KMS-11 (cell line): ENCODE data around the gene ADAMTS12.

Experiments used
- H2AFZ ChIP-seq: fragments of 200-600 bp; sonication (generic); 2 replicates; pipeline ENCODE4 v1.6.1; 2016; ENCODE audit warnings: antibody characterized with exemption, mixed run types, low read depth
- H3K27ac ChIP-seq: fragments of 200-600 bp; sonication (generic); 2 replicates; pipeline ENCODE4 v1.6.1; 2016; ENCODE audit warnings: mild to moderate bottlenecking, mixed run types
- H3K27me3 ChIP-seq: fragments of 200-600 bp; sonication (generic); 2 replicates; pipeline ENCODE4 v1.6.1; 2017; ENCODE audit warnings: mild to moderate bottlenecking, low read depth, mixed run types, moderate library complexity; ENCODE audit not compliant: insufficient read depth
- H3K36me3 ChIP-seq: fragments of 200-600 bp; sonication (generic); 2 replicates; pipeline ENCODE4 v1.6.1; 2017; ENCODE audit warnings: mild to moderate bottlenecking, mixed run types; ENCODE audit not compliant: insufficient read depth
- H3K4me1 ChIP-seq: fragments of 200-600 bp; sonication (generic); 2 replicates; pipeline ENCODE4 v1.6.1; 2016; ENCODE audit warnings: mild to moderate bottlenecking, low read depth, mixed run types; ENCODE audit not compliant: poor library complexity, severe bottlenecking
- H3K4me2 ChIP-seq: fragments of 200-600 bp; sonication (generic); 2 replicates; pipeline ENCODE4 v1.7.0; 2016; ENCODE audit warnings: mild to moderate bottlenecking, mixed run types
- H3K4me3 ChIP-seq: fragments of 200-600 bp; sonication (generic); IDR thresholded peaks from 2 replicates; pipeline ENCODE4 v1.6.1; 2017; ENCODE audit warnings: low read depth, low read length, mixed read lengths; ENCODE audit not compliant: insufficient read depth
- H3K79me2 ChIP-seq: fragments of 200-600 bp; sonication (generic); 2 replicates; pipeline ENCODE4 v1.6.1; 2016; ENCODE audit warnings: low read depth, mixed run types; ENCODE audit not compliant: insufficient read depth
- H3K9ac ChIP-seq: fragments of 200-600 bp; sonication (generic); 2 replicates; pipeline ENCODE4 v1.6.1; 2016; ENCODE audit warnings: mild to moderate bottlenecking, mixed run types
- H4K20me1 ChIP-seq: fragments of 200-600 bp; sonication (generic); 2 replicates; pipeline ENCODE4 v1.6.1; 2016; ENCODE audit warnings: mild to moderate bottlenecking, mixed run types; ENCODE audit not compliant: insufficient read depth
- TF ChIP-seq, protein P1 (sequence below): fragments of 200-600 bp; sonication (generic); conservative IDR thresholded peaks from 2 replicates; pipeline ENCODE4 v1.6.1; 2017; ENCODE audit warnings: low read depth, mild to moderate bottlenecking, antibody characterized with exemption, low read length, moderate library complexity, mixed read lengths

The ADAMTS12 gene

GRCh38 chr5:33938881-33939280 is 47.1 kb upstream of the ADAMTS12 start:
- Histone ChIP-seq H2AFZ (no peak overlapping the region), H3K9ac (no peak overlapping the region), H3K79me2 (no peaks in the 10 kb centered on the region), H3K27ac (no peak overlapping the region), H3K4me1 (no peaks in the 10 kb centered on the region), H3K4me2 (no peak overlapping the region), H4K20me1 (no peaks in the 10 kb centered on the region), H3K27me3 (no peaks in the 10 kb centered on the region), H3K4me3 (no peak overlapping the region), H3K36me3 (no peaks in the 10 kb centered on the region)
- TF ChIP-seq, protein P1, sequence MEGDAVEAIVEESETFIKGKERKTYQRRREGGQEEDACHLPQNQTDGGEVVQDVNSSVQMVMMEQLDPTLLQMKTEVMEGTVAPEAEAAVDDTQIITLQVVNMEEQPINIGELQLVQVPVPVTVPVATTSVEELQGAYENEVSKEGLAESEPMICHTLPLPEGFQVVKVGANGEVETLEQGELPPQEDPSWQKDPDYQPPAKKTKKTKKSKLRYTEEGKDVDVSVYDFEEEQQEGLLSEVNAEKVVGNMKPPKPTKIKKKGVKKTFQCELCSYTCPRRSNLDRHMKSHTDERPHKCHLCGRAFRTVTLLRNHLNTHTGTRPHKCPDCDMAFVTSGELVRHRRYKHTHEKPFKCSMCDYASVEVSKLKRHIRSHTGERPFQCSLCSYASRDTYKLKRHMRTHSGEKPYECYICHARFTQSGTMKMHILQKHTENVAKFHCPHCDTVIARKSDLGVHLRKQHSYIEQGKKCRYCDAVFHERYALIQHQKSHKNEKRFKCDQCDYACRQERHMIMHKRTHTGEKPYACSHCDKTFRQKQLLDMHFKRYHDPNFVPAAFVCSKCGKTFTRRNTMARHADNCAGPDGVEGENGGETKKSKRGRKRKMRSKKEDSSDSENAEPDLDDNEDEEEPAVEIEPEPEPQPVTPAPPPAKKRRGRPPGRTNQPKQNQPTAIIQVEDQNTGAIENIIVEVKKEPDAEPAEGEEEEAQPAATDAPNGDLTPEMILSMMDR: no peak

GRCh38 chr5:33938507-33938796 is 46.7 kb upstream of the ADAMTS12 start:
- Histone ChIP-seq H3K79me2 (no peaks in the 10 kb centered on the region), H3K9ac (no peak overlapping the region), H3K27me3 (no peaks in the 10 kb centered on the region), H3K4me3 (no peak overlapping the region), H4K20me1 (no peaks in the 10 kb centered on the region), H3K36me3 (no peaks in the 10 kb centered on the region), H3K27ac (no peak overlapping the region), H2AFZ (no peak overlapping the region), H3K4me2 (no peak overlapping the region), H3K4me1 (no peaks in the 10 kb centered on the region)
- TF ChIP-seq, protein P1: no peak

DNA sequence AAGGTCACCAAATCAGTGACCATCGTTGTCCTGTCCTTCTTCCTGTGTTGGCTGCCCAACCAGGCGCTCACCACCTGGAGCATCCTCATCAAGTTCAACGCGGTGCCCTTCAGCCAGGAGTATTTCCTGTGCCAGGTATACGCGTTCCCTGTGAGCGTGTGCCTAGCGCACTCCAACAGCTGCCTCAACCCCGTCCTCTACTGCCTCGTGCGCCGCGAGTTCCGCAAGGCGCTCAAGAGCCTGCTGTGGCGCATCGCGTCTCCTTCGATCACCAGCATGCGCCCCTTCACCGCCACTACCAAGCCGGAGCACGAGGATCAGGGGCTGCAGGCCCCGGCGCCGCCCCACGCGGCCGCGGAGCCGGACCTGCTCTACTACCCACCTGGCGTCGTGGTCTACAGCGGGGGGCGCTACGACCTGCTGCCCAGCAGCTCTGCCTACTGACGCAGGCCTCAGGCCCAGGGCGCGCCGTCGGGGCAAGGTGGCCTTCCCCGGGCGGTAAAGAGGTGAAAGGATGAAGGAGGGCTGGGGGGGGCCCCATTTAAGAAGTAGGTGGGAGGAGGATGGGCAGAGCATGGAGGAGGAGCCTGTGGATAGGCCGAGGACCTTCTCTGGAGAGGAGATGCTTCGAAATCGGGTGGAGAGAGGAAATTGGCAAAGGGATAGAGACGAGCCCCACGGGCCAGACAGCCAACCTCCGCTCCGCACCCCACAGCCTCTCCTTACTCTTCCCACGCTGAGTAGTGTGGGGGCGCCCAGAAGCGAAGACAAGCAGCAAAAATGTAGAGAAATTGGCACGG is 46.1 kb upstream of the ADAMTS12 start:
- no peaks in the 10 kb centered on the region for H4K20me1 ChIP-seq
- H3K9ac ChIP-seq: no peak overlapping the region
- no peak overlapping the region for H3K27ac ChIP-seq
- TF ChIP-seq, protein P1: no peak
- H3K4me1 ChIP-seq: no peaks in the 10 kb centered on the region
- H3K4me2 ChIP-seq: no peak overlapping the region
- no peaks in the 10 kb centered on the region for H3K79me2 ChIP-seq
- no peak overlapping the region for H3K4me3 ChIP-seq
- H3K27me3 ChIP-seq: no peaks in the 10 kb centered on the region
- no peak overlapping the region for H2AFZ ChIP-seq
- H3K36me3 ChIP-seq: no peaks in the 10 kb centered on the region

- Histone ChIP-seq H3K4me2 (no peak overlapping the region), H3K9ac (no peak overlapping the region), H2AFZ (no peak overlapping the region), H3K36me3 (no peaks in the 10 kb centered on the region), H3K27ac (no peak overlapping the region), H3K4me3 (no peak overlapping the region), H3K79me2 (no peaks in the 10 kb centered on the region), H3K4me1 (no peaks in the 10 kb centered on the region), H4K20me1 (no peaks in the 10 kb centered on the region), H3K27me3 (no peaks in the 10 kb centered on the region)
- TF ChIP-seq, protein P1: no peak
Observed at GRCh38 chr5:33937017-33937706, 45.4 kb upstream of the ADAMTS12 start.
